ENCODE measurements around the gene KIF26B.

KIF26B gene

GRCh38 chr1:245133995-245134715 lies 20.6 kb upstream of the KIF26B start:
- H3K27ac ChIP-seq: no peak overlapping the region
- no peak for DNase-seq
- in situ Hi-C loops (cut with HindIII; ENCODE audit: low pct_ligation_motif_present, low sequenced_read_pairs): no loop called here

GRCh38 chr1:245142171-245142798 lies 12.5 kb upstream of the KIF26B start:
- DNase-seq: no peak
- Histone ChIP-seq H3K4me3 (ENCODE audit: low read depth, low read length) (no peak overlapping the region), H3K36me3 (replicated peaks) (no peaks in the 10 kb centered on the region), H3K27ac (no peak overlapping the region), H3K27me3 (replicated peaks) (no peaks in the 10 kb centered on the region)
- in situ Hi-C loops (cut with HindIII; ENCODE audit: low pct_ligation_motif_present, low sequenced_read_pairs): no loop called here
- TF ChIP-seq CTCF (IDR thresholded peaks at IDR 0.05; ENCODE audit: low read depth, low read length, missing control alignments): no peak

More at GRCh38 chr1:245133995-245134715, 20.6 kb upstream of the KIF26B start:
- no peaks in the 10 kb centered on the region for H3K27me3 ChIP-seq (replicated peaks)
- no peak for TF ChIP-seq CTCF (IDR thresholded peaks at IDR 0.05; ENCODE audit: low read depth, low read length, missing control alignments)
- H3K36me3 ChIP-seq (replicated peaks): no peaks in the 10 kb centered on the region
- H3K4me3 ChIP-seq (ENCODE audit: low read depth, low read length): no peak overlapping the region

- Histone ChIP-seq H3K27me3 (replicated peaks) (no peaks in the 10 kb centered on the region), H3K4me3 (ENCODE audit: low read depth, low read length) (no peak overlapping the region), H3K36me3 (replicated peaks) (no peaks in the 10 kb centered on the region), H3K27ac (no peak overlapping the region)
- no peak for DNase-seq
- TF ChIP-seq CTCF (IDR thresholded peaks at IDR 0.05; ENCODE audit: low read depth, low read length, missing control alignments): no peak
- in situ Hi-C loops (cut with HindIII; ENCODE audit: low pct_ligation_motif_present, low sequenced_read_pairs): no loop called here
Measured at GRCh38 chr1:245142976-245143375, 11.8 kb upstream of the KIF26B start.

GRCh38 chr1:245143849-245144248 lies 10.9 kb upstream of the KIF26B start:
- no peak for TF ChIP-seq CTCF (IDR thresholded peaks at IDR 0.05; ENCODE audit: low read depth, low read length, missing control alignments)
- no peak for DNase-seq
- in situ Hi-C loops (cut with HindIII; ENCODE audit: low pct_ligation_motif_present, low sequenced_read_pairs): no loop called here
- Histone ChIP-seq H3K27ac (no peak overlapping the region), H3K36me3 (replicated peaks) (no peaks in the 10 kb centered on the region), H3K27me3 (replicated peaks) (no peaks in the 10 kb centered on the region), H3K4me3 (ENCODE audit: low read depth, low read length) (no peak overlapping the region)

GRCh38 chr1:245148069-245148468 lies 6.7 kb upstream of the KIF26B start:
- no peaks in the 10 kb centered on the region for H3K27me3 ChIP-seq (replicated peaks)
- H3K4me3 ChIP-seq (ENCODE audit: low read depth, low read length): no peak overlapping the region
- DNase-seq: no peak
- H3K36me3 ChIP-seq (replicated peaks): no peaks in the 10 kb centered on the region
- no peak for TF ChIP-seq CTCF (IDR thresholded peaks at IDR 0.05; ENCODE audit: low read depth, low read length, missing control alignments)
- H3K27ac ChIP-seq: no peak overlapping the region
- in situ Hi-C loops (cut with HindIII; ENCODE audit: low pct_ligation_motif_present, low sequenced_read_pairs): no loop called here

Data from brain microvascular endothelial cell (primary cell).